NCI-H526 (cell line): ENCODE measurements around the gene FANCD2OS.
"Not testable (repeated sequence)": the region's sequence is repeated elsewhere in the genome, so short reads cannot be mapped to it uniquely, and the experiment has no call there.

Source experiments
- DNase-seq, 2 experiments: peaks; one replicate each; lab custom pipeline; 2025; lab: John Stamatoyannopoulos, UW

FANCD2OS gene

GRCh38 chr3:10093678-10094077, 14.4 kb downstream of the FANCD2OS start:
- DNase-seq: no peak

GRCh38 chr3:10091387-10091786, 16.7 kb downstream of the FANCD2OS start:
- DNase-seq: not testable (repeated sequence)

DNA sequence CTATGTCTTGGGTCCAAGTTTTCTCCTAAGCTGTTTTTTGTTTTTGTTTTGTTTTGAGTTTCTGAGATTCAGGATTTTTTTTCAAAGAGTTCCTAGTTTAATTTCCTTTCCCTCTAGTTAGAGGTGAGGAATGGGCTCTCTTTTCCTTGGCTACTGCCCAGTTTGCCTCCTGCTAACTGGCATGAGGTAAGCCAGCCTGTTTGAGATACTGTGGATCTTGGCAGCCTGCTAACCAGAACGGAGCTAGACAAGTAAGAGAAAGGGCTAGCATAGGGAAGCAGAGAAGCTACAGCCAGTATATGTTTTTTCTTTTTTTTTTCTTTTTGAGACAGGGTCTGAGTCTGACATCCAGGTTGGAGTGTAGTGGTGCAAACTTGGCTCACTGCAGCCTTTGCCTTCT, 17.3 kb downstream of the FANCD2OS start:
- DNase-seq: not testable (repeated sequence)

DNA sequence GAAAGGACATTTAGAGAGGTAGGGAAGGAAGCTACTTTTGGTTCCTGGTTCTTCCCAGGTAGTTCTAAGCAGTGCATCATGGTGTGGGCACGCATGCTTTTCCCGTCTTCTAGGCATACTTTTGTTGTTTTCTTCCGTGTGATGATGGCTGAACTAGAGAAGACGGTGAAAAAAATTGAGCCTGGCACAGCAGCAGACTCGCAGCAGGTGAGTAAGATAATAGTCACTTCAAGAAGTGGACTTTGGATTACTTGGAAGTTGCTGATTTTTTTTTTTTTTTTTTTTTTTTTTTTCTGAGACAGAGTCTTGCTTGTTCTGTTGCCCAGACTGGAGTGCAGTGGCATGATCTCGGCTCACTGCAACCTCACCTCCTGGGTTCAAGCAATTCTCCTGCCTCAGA, 17.9 kb downstream of the FANCD2OS start:
- DNase-seq: no peak

DNA sequence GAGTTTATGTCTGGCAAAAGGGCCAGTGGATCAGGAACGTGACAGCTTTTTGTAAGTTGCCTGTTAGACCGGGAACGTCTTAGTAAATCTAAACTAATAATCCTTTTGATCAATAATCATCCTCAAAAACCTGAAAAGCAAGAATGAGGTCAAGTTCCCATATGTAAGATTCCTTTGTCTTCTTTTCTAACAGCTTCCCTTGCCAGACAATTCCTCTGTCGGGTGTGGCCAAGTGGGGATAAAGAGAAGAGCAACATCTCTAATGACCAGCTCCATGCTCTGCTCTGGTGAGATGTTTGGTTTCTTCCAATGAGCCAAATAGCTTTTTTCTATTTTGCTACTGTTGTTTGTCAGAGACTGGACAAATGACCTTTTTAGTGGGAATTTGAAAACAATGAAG, 19.8 kb downstream of the FANCD2OS start:
- no peak for DNase-seq

DNA sequence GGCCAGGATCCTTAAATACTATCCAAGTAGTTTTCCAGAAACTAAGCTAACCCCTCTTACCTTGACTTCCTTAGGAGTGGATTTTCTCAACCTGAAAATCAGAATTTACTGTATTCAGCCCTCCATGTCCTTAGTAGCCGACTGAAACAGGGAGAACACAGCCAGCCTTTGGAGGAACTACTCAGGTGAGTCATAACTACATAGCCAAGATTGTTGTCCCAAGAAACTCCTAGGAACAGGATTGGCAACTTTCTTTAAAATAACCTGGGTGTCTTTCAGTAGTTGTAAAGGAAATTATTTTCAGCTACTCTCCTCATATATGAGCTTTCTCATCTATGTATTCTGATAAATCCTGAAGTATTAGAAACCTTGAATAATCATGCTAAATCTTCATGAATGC, 22.3 kb downstream of the FANCD2OS start:
- no peak for DNase-seq

DNA sequence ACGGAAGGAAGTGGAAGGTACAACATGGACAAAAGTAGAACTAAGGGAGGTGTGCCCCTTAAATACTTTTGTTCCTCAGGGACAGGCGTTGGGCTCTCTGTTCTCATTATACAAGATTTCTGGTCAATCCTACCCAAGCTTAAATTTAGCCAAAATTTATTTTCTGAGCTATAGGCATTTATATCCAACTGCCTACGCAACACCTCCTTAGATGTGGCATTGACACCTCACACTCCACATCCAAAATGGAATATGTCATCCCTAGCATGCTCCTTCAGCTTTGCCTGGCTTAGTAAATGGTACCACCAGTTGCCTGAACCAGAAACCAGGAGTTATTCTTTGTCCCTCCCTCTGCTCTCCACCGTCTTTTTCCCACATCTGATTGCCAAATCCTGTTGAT, 26.2 kb downstream of the FANCD2OS start:
- DNase-seq: no peak

DNA sequence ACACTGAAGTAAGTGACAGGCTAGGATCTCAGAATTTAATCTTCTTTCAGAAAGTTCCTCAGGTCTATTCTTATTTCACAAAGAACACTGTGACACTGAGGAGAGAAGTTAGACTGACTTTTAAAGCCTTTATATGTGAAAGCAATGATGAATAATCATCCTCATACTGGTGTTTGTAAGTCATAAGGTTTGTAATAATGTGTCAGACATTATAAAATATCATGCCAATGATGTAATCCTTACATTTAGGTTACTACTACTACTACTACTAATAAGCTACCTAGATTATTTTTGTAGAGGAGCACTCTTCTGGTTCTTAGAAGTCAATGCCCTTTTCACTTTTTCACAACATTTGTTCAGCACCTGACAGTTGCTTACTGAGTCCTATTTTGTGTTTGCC, 33.4 kb downstream of the FANCD2OS start:
- no peak for DNase-seq

DNA sequence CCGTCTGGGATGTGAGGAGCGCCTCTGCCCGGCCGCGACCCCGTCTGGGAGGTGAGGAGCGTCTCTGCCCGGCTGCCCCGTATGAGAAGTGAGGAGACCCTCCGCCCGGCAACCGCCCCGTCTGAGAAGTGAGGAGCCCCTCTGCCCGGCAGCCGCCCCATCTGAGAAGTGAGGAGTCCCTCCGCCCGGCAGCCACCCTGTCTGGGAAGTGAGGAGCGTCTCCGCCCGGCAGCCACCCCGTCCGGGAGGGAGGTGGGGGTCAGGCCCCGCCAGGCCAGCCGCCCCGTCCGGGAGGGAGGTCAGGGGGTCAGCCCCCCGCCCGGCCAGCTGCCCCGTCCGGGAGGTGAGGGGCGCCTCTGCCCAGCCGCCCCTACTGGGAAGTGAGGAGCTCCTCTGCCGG, 38.0 kb downstream of the FANCD2OS start:
- DNase-seq: not testable (repeated sequence)

DNA sequence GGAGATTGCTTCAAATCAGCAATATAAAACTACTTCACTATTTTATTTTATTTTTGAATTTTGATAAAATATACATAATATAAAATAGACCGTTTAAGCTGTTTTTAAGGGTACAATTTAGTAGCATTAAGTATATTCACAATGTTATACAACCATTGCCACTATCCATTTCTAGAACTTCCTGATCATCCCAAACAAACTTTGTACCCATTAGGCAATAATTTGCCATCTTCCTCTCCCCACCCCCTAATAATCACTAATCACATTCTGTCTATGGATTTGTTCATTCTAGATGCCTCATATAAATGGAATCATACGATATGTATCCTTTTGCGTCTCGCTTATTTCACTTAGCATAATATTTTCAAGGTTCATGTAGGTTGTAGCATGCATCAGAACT, 53.0 kb downstream of the FANCD2OS start:
- no peak for DNase-seq
